ENCODE measurements around the gene KIAA1191. TPM values are rescaled to one million over a fixed set of nuclear protein-coding genes. Genes with fewer than 3 reads are reported as not detected.

KIAA1191 gene
- total and polyA plus RNA-seq, 7 donors: 41.0 to 117 (median 104) TPM

- no peak overlapping the region for H3K27ac ChIP-seq
- peaks cover 0 to 14% (median 11%) of the 10 kb centered on the region in 4 donors for H3K4me1 ChIP-seq
Measured at GRCh38 chr5:176371621-176372539, 10.3 kb upstream of the KIAA1191 start.

GRCh38 chr5:176369934-176370711, 8.6 kb upstream of the KIAA1191 start:
- Histone ChIP-seq H3K4me1 (peaks cover 0 to 21% (median 18%) of the 10 kb centered on the region in 4 donors), H3K4me3 (no peak overlapping the region), H3K27me3 (no peaks in the 10 kb centered on the region), H3K36me3 (peaks cover 0 to 52% (median 10%) of the 10 kb centered on the region in 4 donors), H3K27ac (no peak overlapping the region), H3K9me3 (no peaks in the 10 kb centered on the region)
- DNase-seq: no peak
- 73 to 88% methylated on average over 8 of the region's 8 CpGs for WGBS, 2 donors
- intact Hi-C loops (cut with DNase I): no loop called here
- TF ChIP-seq POLR2AphosphoS5 (IDR thresholded peaks at IDR 0.05) (no peak), EP300 (IDR thresholded peaks at IDR 0.05) (no peak), POLR2A (IDR thresholded peaks at IDR 0.05) (no peak), CTCF (IDR thresholded peaks at IDR 0.05) (no peak)

More at GRCh38 chr5:176371621-176372539, 10.3 kb upstream of the KIAA1191 start:
- H3K27me3 ChIP-seq: no peaks in the 10 kb centered on the region
- intact Hi-C loops (cut with DNase I): no loop called here
- H3K9me3 ChIP-seq: no peaks in the 10 kb centered on the region
- no peak overlapping the region for H3K4me3 ChIP-seq
- peak; percentile 46 for DNase-seq
- 95 to 96% methylated on average over 13 of the region's 13 CpGs for WGBS, 2 donors
- H3K36me3 ChIP-seq: peaks cover 0 to 52% (median 10%) of the 10 kb centered on the region in 4 donors
- TF ChIP-seq CTCF (IDR thresholded peaks at IDR 0.05) (no peak), EP300 (IDR thresholded peaks at IDR 0.05) (no peak), POLR2A (IDR thresholded peaks at IDR 0.05) (no peak), POLR2AphosphoS5 (IDR thresholded peaks at IDR 0.05) (no peak)

- no peak overlapping the region for H3K27ac ChIP-seq
- peaks cover 0 to 52% (median 10%) of the 10 kb centered on the region in 4 donors for H3K36me3 ChIP-seq
- no peaks in the 10 kb centered on the region for H3K27me3 ChIP-seq
- peaks cover 0 to 26% (median 21%) of the 10 kb centered on the region in 4 donors for H3K4me1 ChIP-seq
- DNase-seq: no peak
- TF ChIP-seq CTCF (IDR thresholded peaks at IDR 0.05) (no peak), POLR2A (IDR thresholded peaks at IDR 0.05) (no peak), POLR2AphosphoS5 (IDR thresholded peaks at IDR 0.05) (no peak), EP300 (IDR thresholded peaks at IDR 0.05) (no peak)
- no peaks in the 10 kb centered on the region for H3K9me3 ChIP-seq
- intact Hi-C loops (cut with DNase I): no loop called here
- WGBS, 2 donors: 95 to 96% methylated on average over 13 of the region's 13 CpGs
- no peak overlapping the region for H3K4me3 ChIP-seq
Measured at GRCh38 chr5:176368726-176369125, 7.2 kb upstream of the KIAA1191 start.

- DNase-seq: no peak
- peaks cover 0 to 21% (median 16%) of the 10 kb centered on the region in 4 donors for H3K4me1 ChIP-seq
- peak overlapping the region; percentile 47 to 85 (median 72) for H3K4me3 ChIP-seq
- no peaks in the 10 kb centered on the region for H3K27me3 ChIP-seq
- H3K9me3 ChIP-seq: no peaks in the 10 kb centered on the region
- peak overlapping the region; percentile 81 to 85 (median 83) for H3K27ac ChIP-seq
- no peak for TF ChIP-seq POLR2A (IDR thresholded peaks at IDR 0.05)
- no peak for TF ChIP-seq CTCF (IDR thresholded peaks at IDR 0.05)
- no peak for TF ChIP-seq EP300 (IDR thresholded peaks at IDR 0.05)
- TF ChIP-seq POLR2AphosphoS5 (IDR thresholded peaks at IDR 0.05): no peak
- intact Hi-C loops (cut with DNase I): loop anchor here (2.0 kb wide), 1 partner anchor 18 kb away; no protein-coding TSS in a partner anchor
- H3K36me3 ChIP-seq: peaks cover 0 to 41% (median 10%) of the 10 kb centered on the region in 4 donors
- WGBS, 2 donors: 74 to 80% methylated on average over 38 of the region's 38 CpGs
Measured at GRCh38 chr5:176366232-176366894, 4.8 kb upstream of the KIAA1191 start.
